Renal cortical epithelial cell (primary cell): Measurements from ENCODE around the gene CPNE8. TPM values are rescaled to one million over a fixed set of nuclear protein-coding genes. Genes with fewer than 3 reads are reported as not detected.

Experiments used
- DNase-seq: peaks from one replicate; pipeline ENCODE4 v3.0.0-alpha.2; 2011; ENCODE audit warnings: low read depth
- total RNA-seq: library from RNA; depleted of rRNA; stranded (reverse); fragments of >200 nt; gene quantifications from 2 replicates; pipeline ENCODE4 v1.2.3, GENCODE V29; 2014

CPNE8 gene
- total RNA-seq, 1 donor from 2014 or later, result 82.4 TPM

DNA sequence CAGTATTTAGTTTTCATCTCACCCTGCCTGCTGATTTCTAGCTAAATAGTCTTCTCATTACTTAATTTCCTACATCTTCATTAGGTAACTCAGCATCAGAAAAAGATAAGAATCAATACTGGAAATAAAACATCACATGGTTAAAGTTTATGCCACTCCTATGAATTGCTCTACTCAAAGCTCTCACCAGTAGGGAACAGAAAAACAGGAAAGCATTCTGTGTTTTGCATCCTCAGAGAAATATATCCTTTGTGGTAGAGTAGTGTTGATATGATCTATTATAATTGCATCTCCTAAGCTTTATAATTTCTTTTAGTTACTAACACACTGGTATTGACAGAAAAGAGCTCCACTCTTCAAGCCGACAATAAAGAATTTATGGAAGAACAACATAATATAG lies 9.9 kb downstream of the CPNE8 start:
- no peak for DNase-seq

DNA sequence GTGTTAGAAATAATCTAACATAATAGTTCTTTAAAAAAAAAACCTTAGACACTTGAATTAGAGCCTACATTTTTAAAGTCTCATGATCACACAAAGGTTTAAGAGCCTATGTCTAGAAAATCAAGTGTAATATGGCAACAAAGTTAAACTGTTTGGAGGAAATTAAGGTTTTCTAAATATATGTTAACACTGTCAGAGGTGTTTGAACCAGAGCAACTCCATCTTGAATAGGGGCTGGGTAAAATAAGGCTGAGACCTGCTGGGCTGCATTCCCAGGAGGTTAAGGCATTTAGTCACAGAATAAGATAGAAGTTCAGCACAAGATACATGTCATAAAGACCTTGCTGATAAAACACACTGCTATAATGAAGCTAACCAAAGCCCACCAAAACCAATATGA lies 12.4 kb downstream of the CPNE8 start:
- DNase-seq, result no peak

DNA sequence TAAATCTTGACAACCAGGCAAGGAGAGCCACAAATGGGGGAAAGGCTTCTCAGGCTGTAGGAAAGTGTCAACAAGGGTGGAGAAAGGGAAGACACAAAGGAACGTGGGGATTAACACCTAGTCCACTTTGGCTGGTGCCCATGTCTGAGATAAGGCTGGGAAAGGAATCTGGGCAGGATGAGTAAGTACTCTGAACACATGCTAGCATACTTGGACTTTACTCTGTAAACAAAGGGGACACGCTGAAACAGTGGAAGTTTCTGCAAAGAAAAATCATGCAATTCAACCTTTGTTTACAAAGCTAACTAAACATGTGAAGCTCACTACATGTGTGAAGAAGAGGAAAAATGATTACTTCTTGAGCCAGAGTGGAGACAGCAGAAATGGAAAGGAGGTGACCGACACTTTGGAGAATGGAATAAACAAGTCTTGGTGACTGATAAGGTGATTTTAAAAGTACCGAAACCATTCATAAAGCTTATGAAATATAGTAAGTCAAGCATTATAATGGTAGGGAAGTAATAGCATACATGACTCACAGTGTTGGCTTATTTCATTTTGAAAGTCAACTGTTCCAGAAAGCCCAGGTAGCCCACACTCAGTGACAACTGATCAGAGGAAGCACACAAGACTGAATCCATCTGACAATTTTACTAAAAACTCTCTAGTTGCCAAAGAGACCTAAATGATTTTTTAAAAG lies 13.2 kb downstream of the CPNE8 start:
- peak; percentile 80 for DNase-seq

DNA sequence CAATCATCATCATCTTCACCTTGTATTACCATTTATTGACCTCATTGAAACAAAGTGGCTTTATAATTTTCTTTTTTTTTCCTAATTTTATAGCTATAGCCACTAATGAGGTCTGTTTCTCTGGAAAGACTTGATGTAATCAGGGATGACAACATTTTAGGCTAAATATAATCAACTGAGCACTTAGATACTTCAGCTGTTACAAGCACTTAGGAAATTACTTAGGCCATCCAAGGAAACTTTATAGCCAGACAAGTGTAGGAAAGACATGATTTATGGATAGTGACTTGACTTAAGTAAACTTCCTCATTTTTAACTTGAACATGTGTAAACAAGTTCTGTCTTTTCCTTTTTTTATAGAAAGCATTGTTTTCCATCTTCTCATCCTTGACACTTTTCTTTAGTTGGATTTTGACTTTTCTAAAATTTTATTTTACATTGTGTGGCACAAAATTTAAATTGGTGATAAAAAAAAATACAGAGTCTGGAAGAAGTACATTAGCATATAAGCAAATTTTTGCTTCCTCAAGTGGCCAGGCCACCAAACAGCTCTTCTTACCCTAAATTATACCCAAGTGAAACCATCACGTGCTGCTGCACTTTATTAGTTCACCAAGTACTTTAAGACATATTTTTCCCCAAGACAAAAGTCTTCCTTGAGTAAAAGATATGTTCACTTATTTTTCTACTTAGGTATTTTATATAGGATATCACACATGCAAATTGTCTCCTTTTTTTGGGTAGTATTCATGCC lies 15.1 kb downstream of the CPNE8 start:
- peak; percentile 43 for DNase-seq

DNA sequence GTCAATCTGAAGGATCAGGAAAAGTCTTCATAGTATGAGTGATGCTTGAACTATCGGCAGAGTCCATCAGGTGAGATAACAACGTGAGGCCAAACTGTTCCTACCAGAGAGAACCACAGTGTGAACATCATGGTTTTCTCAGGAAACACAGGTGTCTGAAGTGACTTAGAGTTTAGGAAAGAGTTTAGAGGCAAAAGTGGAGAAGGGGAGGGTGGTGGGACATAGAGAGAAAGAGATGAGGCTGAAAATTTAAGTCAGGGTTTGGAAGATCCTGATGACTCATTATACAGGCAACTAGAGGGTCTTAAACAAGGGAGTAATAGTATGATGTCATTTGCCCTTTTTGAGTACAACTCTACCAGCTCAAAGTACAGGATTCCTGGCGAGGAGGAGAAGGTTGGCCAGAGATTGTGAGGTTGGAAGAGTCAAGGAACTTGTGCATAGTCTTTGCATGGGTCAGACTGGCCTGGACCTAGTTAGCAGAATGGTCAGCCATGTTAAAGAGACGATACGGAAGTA lies 16.0 kb downstream of the CPNE8 start:
- DNase-seq, result no peak

DNA sequence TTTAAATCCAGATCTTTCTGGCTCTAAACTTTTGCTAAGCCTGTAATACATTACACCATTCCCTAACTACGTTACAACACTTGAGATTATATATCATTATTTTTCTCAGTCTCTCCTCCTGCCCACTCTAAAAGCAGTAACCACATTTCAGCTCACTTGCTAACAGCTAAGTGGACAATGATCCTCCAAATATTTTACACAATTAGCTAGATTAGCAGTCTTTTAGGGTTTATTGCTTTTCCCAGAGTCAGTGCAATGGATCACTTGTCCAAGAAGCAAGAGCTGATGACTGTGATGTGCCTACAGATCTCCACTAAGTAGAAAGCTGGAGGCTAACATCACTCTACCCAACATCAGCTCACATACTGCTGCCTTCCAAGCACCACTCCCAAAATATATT lies 17.6 kb downstream of the CPNE8 start:
- no peak for DNase-seq

DNA sequence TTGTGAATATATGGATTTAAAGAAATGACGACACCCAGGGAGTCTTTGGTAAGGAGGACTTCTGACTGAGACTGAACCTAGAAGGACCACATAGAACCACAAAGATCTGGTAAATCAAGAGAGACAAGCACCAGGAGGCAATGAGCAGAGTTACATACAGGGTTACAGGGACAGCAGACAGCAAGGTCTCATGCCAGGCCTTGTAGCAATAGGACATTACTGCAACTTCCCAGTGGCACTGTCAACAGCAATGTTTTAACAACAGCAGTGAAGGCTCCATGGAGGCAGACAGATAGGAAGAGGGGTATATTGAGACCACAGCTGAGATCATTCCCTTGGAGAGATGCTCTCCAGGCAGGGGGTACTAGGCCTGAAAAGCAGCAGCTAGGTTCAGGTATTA lies 18.5 kb downstream of the CPNE8 start:
- DNase-seq, result no peak

DNA sequence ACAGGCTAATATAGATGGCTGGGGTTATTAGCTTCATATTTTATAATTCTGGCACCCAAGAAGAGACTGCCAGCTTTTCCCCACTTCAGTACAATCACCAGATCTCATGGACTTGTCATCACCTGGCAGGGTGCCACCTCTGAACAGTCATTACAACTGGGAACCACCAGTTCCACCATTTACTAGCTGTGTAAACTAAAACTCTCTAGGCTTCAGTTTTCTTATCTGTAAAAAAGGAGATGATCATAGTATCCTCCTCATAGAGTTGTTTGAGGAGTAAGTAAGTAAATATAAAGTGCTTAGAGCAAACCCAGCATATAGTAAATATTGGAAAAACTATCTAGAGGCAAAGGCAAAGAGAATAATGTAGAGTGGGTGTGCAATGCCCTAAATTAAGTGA lies 19.3 kb downstream of the CPNE8 start:
- peak; percentile 80 for DNase-seq

DNA sequence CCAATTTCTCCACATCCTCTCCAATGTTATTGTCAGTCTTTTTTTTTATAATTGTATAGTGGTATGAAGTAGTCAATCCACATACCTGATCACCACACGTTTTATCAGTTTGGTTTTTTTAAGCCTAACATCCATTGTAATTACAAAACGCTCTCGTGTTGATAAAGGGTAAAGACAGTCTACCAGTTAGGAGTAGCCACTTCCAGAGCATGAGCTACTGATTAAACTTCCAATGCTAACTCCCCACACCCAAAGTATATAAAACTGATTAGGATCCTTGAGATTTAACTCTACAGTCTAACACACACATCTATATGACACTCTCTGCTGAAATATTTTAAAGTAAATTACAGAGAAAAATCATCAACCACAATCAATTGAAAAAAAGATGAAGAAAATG lies 20.7 kb downstream of the CPNE8 start:
- no peak for DNase-seq

DNA sequence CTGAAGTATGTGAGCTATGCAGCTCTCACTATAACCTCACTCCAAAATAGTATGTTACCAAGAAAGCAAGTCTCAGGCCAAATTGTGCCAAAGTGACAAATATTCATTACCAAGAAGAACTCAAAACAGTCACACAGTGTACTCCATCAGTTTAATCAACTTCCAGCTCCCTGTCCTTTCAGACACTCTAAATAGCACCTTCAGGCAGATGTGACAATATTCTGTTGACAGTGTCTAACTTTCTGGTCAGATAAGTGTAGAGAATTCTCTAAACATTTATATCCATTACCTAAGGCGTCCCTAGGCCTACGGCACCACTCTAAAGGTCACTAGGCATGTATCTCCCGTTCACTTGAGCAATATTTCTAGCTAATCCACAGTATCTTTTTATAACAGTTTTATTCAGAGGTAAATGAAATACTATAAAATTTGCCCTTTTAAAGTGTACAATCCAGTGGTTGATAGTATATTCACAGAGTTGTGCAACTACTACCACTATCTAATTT lies 21.7 kb downstream of the CPNE8 start:
- no peak for DNase-seq

DNA sequence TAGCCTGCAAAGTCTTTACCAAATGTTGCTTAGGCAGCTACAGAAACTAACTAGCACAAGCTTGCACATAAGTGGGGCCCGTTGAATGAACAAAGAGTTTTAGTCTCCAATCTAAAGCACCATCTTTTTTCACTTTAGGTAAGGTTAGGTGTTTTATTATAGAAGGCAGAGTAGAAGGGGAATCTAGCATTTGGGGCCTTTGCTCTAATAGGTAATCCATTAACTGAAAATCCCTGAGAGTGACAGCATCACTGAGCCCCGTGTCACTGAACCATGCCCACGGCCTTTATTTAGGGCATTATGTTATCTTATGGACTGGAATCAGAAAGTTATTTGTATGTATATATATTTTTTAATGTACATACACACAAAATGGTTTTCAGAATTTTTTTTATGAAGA lies 25.1 kb downstream of the CPNE8 start:
- peak; percentile 31 for DNase-seq

DNA sequence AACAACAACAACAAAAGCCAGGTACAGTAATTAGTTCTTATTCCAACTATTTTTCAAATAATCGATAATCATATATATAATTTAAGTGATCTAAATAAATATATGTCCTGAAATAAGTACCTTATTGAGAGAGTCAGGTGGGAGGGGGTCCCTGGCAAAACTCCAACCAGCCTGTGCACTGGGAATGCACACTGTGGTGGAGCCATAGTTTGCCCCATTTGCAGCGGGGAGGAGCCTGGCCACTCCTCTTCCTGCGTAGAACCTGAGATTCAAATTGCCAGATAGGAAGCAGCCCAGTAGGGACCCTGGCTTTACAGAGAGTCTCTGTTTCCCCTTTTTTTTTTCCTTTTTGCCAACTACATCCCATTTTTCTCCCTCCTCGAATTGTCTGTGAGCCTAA lies 26.4 kb downstream of the CPNE8 start:
- no peak for DNase-seq

DNA sequence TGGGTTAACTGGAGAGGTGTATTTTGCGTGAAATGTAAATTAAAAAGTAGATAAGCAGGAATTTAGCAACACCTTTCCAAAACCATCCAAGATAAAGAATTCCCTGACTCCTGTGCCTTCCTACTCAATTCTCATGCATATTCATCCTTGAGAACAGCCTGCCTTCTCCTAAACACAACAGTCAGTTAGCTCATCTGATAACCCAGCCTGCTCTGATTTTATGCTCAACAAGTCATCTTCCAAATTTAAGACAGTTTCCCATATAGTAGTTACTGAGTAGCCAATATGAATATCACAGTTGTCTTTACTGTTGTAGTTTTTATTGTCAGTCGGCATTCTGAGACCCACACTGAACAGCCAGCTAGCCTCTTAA lies 27.1 kb downstream of the CPNE8 start:
- DNase-seq, result no peak

DNA sequence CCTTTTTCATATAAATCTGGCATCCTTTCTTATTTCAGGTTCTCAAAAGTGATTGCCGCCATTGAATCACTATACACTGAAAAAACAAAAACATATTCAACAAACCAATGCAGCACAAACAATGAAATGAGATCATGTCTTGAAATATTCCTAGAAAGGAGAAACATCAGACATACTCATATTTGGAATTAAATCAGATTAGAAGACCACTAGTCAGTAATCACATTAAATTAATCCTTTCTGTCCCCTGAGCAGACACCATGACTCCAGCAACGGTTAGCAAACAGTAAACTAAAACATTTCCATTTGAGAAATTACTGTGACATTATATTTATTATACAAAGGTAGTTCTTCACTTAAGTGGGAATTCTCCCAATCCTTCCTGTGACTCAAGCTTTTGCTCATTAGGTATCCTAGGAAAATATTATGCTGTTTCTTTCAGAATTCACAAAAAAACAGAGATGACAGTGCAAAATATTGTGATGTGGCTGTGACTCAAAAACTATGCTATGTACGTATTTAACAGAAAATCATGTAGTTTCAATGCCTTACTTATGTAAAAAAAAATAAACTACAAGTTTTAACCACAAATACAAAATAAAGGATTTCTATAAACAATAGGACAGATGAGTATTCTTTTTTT lies 29.7 kb downstream of the CPNE8 start:
- no peak for DNase-seq

DNA sequence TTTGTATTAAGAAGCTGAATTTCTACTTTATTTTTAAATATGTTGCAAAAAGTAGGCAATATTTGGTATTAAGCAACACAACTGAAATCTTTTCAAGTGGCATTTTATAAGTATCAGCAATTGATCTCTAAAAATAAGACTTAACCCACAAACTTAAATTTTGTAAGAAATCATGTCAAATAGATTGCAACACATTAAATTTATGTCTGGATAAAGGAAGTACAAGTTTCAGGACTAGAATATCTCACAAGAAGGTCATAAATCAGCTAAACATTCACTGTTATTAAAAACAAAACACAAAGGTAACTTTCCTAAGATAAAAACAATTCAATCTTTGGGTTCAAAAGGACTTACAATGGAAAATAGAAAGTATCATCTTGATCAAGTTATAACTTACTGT lies 32.8 kb downstream of the CPNE8 start:
- no peak for DNase-seq

DNA sequence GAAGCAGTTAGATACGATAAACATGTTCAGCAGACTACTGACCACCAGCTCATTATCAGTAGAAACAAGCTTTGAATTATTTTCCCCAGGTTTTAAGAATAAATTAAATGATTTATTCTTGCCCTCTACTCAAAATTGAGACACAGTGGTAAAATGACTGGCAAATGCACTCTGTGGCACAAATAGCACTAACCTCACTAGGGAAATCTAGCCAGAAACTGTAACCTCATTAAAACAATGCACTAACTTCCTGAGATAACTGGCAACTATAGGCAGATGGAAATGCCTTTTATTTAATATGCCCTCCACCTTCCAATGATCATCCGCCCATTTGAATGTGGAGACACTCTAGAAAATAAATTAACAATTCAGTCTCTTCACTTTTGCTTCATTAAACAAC lies 33.2 kb downstream of the CPNE8 start:
- no peak for DNase-seq

DNA sequence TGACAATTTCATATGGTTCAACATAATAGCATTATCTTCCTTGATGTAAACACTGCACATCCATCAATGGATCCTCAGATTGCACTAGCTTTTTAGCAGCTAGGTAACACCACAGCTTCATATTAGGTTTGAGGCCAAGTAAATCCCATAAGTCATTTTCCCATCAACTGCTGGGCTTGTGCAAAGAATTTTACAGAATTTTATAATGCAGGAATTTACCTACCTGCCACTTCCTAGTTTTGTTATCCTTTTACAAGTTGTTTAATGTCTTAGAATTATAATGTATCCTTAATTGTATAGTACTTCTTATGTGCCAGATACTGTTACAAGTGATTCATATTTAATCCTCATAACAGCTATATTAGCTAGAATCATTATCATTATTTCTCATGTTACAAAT lies 36.4 kb downstream of the CPNE8 start:
- no peak for DNase-seq

DNA sequence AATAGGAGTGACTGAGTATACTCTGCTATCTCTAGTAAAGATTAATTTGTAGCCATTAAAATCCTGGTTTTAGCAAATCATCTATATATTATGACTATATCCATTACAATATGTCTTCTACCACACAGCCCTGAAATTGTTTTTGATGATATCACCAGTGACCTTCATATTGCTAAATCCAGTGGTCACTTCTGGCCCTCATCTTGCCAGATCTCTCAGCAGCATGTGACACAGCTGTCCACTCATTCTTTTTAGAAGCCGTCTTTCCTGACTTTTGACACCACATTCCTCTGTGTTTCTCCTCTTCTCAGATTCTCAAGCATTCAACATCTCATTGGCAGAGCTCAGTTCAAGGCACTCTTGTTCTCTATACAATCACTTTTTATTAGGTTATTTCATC lies 54.9 kb downstream of the CPNE8 start:
- DNase-seq, result peak; percentile 9

DNA sequence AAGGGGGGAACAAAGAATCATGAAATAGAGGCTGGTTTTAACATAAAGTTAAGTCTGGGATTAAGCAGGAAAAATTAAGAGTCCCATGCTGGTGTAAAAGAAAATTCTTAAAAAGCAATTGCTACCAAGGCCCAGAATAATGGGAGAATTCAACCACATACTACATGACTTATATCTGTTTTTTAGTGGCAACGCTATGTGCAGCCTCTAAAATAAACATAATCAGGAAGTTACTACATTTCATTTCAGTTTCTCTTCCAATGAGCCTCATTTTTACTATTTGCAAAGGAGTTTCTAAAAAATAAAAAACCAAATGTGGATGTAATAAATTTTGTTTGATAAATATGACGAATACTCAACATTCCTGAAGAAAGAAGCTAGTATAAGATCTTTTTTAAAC lies 58.1 kb downstream of the CPNE8 start:
- DNase-seq, result no peak

DNA sequence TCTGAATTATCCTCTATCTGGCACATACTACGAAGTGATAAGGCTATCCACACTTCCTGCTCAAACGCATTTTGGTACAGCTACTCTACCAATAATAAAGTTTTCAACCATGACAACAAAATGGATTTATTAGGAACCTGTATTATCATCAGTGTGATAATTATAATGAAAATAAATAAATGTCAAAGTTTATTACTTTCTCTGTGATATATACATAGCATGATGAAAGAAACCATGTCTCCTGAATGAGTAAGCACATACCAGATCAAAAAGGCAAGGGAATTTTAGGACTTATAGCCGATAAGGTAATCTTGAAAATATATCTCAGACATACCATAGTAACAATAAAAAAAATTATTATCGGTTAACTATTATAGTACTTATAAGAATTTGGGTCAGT lies 61.1 kb downstream of the CPNE8 start:
- DNase-seq, result no peak

DNA sequence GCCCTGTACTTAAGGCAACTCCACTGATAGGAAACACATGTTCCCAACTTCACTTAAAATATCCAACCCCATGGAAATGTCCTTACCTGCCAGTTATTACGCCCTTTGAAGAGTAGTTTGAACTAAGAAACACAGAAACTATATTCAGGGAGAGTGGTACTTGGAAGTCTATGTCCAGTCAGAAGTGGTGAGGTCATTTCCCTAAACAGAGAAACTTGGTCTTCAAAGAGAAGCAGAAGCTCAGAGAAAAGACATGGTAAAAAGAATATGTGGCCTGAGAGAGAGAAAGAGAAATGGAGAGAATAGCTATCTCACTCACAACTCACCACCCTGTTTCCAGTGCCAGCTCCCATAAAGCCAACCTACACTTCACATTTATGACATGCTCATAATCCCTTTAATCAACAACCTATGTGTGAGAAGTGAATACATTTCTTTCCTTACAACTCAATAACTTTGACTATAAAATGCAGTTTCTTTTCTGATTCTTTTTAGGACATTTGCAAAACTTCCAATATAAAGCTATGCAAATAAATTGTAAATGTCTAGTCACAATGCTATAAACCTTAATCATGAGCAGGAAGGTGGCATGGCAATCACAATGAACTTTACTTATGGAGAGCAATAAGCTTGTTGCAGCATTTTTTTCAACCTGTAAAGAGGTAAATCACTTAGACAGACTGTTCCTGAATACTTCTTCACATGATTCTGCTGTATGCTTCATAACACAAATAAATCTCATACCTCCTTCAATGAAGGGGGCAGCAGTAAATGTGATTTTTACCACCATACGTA lies 67.1 kb downstream of the CPNE8 start:
- no peak for DNase-seq

DNA sequence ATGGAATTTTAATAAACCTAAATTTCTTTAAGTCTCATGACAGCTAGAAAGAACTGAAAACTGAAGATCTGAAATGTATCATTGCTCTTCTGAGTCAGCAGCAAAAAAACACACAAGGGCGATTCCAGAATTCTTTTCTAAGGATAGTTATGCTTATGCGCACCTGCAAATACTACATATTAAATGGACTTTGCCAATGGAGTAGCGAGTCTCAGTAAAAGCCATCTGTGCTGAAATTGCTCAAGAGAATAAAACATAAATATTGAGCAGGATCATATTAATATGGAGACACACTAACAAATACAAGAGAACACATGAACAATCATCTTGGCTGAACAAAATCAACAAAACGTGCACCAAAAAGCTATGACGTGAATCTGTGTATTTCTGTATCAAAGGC lies 73.7 kb downstream of the CPNE8 start:
- DNase-seq, result no peak
